Measurements from ENCODE around the gene PSMD9.

The PSMD9 gene

GRCh38 chr12:121933522-121934308 lies 45.1 kb downstream of the PSMD9 start:
- no peak overlapping the region for H3K4me3 ChIP-seq
- no peak for DNase-seq (ENCODE audit: low spot score)
- no peak overlapping the region for H3K27ac ChIP-seq
- TF ChIP-seq CTCF (IDR thresholded peaks at IDR 0.05) = no peak

DNA sequence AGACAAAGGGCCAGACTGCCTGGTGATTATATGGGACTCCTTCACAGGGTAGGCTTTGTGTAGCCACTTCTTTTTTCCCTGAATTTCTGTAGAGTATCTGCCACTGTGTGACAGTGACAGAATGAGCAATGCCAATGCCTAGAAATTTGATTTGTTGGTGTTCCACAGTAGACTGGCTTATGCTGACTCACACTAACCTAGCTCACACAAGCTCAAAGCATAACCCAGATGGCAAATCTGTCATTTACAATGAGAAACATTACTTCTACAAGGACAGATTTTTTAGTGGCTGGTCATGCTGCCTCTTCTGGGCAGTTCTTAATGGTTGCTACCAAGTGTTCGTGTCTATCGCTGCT lies 45.7 kb downstream of the PSMD9 start:
- Histone ChIP-seq H3K4me3 (no peak overlapping the region), H3K27ac (no peak overlapping the region)
- TF ChIP-seq CTCF (IDR thresholded peaks at IDR 0.05) = no peak
- no peak for DNase-seq (ENCODE audit: low spot score)

DNA sequence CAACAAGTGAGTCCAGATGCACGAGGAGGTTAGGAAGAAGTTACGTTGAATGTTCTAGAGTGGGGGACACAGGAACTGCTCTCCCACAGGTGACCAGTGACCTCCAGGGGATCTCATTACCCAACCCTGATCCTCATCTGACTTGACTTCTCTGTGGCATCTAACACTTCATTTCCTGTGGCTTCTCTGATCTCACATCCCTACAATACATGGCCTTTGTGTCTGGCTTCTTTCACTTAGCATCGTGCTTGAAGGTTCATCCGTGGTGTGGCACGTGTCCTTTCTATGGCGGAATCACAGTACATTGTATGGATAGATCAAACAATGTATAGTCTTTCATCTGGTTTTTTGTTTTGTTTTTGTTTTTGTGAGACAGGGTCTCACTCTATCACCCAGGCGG lies 49.1 kb downstream of the PSMD9 start:
- no peak overlapping the region for H3K27ac ChIP-seq
- TF ChIP-seq CTCF (IDR thresholded peaks at IDR 0.05) = no peak
- no peak overlapping the region for H3K4me3 ChIP-seq
- no peak for DNase-seq (ENCODE audit: low spot score)

DNA sequence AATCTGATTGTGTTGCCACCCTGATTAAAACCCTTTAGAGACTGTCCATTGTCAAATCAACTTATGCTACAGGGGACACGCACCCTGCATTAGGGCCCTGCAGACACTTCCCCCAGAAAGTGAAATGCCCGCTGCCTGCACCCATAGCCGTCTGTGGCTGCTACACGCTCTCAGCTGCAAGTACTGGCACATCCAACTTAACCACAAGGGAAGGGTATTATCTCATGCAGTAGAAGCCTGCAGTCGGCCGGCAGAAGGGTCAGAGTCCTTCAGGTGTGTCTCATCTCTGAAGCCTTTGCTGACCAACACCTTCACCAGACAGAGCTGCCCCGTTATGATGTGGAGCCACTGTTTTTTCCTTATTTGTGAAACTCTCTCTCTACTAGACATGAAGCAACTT lies 50.6 kb downstream of the PSMD9 start:
- Histone ChIP-seq H3K27ac (no peak overlapping the region), H3K4me3 (no peak overlapping the region)
- DNase-seq (ENCODE audit: low spot score) = no peak
- TF ChIP-seq CTCF (IDR thresholded peaks at IDR 0.05) = no peak

DNA sequence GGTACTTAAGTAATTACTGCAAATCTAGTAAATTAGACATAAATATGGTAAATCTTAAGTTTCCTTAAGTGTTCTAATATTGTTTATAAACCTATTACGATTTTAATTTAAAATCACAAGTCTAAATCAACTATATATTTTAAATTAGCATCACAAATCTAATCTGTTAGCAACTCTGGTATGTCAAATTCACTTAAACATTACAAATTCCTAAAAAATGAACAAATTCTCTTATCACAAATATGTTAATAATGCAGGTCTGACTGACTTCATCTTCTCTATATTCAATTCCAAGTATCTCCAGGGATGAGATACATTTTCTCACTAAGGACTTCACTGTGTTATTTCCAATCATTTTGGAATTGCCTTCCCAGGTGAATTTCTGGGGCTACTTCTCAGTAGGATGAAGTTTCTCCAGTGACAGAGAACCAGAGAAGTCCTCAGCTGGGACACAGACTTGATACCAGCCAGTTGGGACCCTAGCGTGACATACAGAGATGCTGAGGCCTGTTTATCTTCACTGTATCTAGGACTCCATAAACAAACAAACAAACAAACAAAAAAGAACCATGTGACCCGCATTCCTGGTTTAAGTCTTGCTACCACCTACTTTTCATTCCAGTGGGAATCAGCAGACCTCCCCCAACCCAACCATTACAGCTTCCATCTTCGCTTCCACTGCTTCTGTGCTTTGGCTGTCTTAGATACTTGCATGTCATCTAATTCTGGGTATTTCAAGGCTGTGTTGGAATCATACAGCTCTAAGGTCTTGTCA lies 51.6 kb downstream of the PSMD9 start:
- no peak for TF ChIP-seq CTCF (IDR thresholded peaks at IDR 0.05)
- Histone ChIP-seq H3K27ac (no peak overlapping the region), H3K4me3 (no peak overlapping the region)
- DNase-seq (ENCODE audit: low spot score) = no peak

- H3K27ac ChIP-seq = no peak overlapping the region
- no peak overlapping the region for H3K4me3 ChIP-seq
- no peak for TF ChIP-seq CTCF (IDR thresholded peaks at IDR 0.05)
- DNase-seq (ENCODE audit: low spot score) = no peak
Measured at GRCh38 chr12:121942145-121942718, 53.6 kb downstream of the PSMD9 start.

Data from coronary artery (tissue), 2 donors.